ENCODE data around the gene NEBL.

NEBL gene

DNA sequence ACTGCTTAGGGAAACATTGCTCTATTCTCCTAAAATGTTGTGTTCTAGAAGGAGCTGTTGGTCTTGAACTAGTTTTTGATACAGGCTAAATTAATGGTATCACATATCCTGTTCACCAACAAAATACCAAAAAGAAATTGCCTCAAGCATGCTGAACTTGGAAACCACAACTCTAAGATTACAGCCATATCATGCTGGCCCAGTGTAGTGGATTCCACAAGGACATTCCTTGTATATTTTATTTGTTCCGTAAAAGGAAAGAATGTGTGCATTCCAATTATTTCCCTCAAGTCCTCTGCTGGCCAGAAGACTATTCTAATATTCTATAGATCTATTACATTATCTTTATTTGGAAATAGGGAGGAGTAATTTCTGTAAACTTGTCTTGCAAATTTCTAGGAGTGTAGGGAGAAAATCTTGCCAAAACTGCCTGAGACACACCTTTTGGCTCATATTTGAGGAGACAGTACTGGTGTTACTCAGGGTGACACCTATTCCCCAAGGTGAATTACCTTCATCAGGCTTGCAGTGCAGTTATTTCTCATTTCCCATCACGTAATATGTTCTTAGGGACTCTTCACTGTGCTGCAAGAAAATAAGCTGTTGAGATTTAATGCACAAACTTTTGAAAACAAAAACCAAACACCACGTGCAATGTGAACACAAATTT lies 1.9 kb upstream of the NEBL start:
- no peak for DNase-seq (ENCODE audit: low spot score)

DNA sequence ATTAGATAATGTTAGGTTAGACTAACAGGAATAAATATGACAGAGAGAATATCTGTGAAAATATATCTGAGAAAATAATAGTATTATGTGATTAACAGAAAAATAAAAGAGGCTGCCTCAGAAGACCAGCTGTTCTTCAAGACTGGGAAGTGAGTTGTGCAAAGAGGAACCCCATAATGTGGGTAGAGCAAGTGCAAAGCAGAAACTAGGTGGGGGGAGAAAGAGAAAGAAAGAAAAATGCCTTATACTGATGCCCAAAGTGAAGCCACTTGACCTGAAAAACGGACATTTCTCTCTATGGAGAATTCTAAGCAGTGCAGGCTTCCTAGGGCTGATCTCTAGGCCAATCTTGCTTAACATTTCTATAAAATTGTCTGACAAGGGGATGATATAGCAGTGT lies 3.8 kb downstream of the NEBL start:
- no peak for DNase-seq (ENCODE audit: low spot score)

DNA sequence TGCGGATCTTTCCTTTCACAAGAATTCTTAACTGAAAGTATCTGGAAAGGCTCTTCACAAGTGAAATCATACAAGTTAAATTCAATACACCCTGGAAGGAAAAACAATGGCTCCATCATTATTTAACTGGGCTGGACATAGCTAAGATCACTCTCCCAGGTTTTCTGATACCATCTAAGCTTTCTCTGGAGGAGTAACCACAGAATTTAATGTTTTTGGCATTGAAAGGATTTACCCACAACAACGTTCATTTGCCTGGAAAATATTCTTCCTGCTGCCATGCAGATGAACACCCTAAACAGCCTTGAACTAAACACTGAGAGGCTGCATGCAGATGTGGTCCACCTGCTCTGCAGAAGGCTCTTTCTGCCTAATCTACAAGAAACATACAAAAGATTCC lies 4.3 kb downstream of the NEBL start:
- no peak for DNase-seq (ENCODE audit: low spot score)

DNA sequence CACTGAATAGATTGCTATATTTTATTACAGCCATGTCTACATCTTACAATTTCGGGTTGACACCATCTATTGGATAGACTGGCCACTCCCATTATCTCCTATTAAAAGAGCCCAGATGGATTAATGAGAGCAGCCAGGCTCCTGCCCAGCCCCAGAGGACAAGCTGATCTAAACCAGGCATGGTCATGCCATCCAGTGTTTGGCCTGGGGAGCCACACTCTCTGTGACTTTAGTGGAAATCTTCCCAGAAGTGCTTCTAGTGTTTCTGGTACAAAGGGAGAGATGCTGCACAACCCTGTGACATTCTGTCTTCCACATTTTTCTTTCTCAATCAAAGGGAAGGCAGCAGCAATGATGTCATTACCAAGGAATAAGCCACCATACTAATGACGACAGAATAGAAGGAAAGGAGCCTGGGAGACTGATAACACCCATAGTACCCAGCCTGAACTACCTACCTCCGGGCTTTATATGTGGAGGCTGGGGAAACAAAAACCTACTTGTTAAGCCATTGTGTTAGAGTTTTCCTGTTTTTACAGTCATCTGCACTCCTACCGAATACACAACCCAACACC lies 5.0 kb downstream of the NEBL start:
- DNase-seq (ENCODE audit: low spot score): no peak

DNA sequence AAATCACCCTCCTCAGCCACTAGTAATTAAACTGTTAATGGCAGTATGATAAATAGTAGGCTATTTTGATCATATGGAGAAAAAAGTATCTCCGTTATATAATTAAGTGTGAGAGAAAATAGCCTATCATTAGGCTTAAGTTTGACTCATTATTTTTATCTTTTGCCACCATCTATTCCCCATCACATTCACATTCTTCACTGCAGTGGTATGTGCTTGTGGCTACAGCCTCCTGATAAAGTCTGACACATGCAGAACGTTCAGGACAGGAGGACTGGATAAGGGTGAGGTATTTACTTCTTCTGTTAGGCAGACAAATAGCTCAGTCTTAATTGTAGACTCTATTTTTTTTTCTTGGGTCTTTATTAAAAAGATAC lies 5.8 kb downstream of the NEBL start:
- no peak for DNase-seq (ENCODE audit: low spot score)

DNA sequence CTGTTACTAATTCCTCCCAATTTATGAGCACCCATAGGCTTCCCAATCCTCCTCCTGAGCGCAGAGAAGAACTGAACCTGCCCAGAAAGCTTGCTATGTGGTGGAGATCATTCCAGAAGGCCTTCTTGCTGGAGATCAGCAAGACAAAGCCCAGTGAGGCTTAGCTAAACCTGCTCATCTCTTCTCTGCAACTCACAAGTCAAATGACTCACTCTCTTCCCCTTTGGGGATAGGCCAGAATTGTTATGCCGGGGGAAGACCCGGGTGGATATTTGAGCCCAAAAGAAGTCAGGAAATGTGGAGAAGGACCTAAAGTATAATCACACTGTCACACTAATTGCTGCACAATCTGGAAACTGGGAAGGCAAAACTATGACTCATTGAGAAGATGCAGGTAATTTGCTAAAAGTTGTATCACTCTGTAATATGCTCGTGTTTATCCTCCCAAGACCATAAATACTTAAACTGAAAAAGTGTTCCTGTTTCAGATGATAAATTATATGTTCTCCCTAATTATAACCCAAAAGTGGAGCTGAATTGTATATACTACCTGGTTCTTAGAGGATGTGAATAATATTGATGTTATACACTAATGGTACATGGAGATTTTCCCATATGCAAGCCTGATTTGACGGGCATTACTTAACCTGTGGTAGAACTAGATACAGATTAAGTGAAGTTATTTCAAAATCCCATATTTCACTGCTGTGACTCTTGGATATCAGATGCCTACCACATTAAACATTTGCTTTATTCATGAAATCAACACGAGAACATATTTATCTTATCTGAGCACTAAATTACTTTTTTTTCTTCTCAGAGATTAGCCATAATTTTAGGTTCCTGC lies 6.4 kb downstream of the NEBL start:
- DNase-seq (ENCODE audit: low spot score): no peak

DNA sequence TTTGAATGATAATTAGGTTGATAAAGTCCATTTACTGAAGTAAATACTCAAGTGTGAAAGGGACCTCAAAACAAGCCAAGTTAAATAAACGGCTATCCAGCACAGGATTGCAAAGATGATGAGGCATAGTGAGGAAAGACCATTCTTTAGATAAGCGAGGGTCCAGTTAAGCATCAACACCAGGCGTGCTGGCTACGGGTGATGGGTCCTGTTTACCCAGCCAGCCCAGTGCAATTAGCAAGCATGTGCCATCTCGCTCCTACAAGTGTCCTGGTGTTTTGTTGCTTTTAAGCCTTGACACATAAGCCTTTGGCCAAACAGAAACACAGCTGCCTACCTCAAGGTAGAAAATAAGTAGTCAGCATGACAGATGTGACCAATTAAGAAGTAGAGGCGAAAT lies 7.1 kb downstream of the NEBL start:
- no peak for DNase-seq (ENCODE audit: low spot score)

DNA sequence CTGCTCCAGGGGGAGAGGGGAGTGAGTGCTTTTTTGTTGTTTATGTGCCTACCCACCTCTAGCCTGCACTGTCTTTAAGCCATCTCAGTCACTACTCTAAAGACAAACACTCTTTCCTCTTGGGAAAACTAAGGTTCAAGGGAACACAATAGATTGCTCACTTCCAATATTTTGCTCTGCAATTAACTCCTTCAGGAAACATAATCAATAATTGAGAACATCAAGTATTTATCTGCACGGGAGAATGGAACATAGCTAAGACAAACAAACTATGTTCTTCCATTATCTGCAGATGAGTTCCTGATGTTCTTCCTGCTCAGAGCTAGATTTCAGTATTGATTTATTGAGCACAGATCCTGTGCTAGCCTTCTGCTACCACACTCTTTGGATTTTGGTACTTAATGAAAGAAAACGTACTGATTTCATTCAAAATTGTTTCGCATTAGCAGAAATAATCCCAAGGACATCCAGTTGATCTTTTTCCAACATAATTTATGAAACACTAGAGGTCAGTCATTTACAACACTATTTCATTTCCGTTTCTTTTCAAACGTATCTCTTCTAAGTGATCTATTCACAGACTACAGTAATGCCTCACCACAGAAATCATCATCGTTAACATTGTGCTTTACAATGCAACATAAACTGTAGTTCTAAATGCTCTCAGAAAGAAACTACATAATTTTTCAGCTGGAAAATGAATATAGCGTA lies 8.3 kb downstream of the NEBL start:
- no peak for DNase-seq (ENCODE audit: low spot score)

DNA sequence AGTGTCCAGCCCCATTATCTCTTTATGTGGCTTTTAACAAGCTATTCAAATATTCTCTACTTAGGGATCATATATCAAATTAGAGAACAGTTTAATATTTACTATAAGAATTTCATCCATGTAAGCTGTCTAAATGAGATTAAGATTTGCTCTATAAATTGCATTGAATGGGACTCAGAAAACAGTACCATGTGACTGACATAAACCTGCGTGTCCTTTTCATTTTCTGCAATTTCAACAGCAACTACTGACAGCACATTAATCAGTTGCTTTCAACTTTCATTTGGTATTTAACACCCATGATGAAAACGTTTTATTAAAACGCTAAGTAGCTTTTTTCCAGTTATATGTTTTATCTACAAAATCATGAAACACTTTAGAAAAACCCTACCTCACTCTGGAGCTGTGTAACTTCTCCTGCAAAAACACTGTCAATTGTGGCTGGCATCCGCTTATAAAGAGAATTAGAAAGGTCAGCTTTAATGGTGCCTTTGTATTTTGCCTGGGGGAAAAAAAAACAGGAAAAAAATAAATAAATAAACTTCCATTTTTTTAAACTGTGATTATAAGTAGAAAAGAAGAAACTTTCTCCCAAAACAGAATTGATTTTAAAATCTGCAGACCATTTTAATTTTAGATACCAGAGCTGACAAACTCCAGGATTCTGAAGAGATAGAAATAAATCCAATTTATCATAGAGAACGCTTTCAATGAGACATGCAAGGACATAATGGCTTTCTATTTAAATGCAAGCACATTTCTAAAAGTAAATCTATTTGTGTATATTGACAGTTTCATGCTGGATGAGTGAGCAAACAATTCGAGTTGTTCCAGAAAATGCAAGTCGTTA lies 9.2 kb downstream of the NEBL start:
- no peak for DNase-seq (ENCODE audit: low spot score)

DNA sequence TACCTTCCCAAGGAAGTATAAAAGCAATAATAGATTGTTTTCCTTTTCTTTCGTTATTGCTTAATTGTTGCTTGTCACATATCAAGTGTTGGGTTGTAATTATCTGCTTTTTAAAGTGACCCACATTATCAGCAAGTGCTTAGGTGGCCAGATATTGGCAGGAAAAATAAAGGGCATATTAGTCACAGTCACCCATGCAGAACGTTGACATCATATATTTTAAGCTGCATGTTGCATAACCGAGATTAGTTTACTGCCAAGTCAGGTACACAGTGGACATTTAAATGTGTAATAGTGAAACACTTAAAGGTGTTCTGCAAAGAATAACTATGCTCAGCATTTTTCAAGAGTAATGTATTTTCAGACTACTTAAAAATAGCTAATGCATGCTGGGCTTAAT lies 11.4 kb downstream of the NEBL start:
- DNase-seq (ENCODE audit: low spot score): no peak

DNA sequence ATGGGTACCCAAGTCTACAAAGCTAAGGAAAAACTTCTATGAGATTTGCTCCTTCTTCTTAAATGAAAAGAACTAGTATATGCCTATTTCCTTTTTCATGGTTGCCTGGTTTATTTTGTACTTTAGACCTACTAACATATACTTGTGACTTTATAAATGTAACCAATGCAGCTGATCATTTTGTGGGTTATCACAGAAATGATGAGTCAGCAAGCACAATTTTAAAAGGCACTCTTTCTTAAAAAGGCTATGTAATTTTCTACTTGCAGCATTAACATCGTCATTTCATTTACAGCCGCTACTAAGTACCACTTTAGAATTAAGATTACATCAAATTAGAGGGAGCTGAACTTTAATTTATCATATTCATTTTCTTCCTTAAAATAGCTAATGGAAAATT lies 13.6 kb downstream of the NEBL start:
- no peak for DNase-seq (ENCODE audit: low spot score)

DNA sequence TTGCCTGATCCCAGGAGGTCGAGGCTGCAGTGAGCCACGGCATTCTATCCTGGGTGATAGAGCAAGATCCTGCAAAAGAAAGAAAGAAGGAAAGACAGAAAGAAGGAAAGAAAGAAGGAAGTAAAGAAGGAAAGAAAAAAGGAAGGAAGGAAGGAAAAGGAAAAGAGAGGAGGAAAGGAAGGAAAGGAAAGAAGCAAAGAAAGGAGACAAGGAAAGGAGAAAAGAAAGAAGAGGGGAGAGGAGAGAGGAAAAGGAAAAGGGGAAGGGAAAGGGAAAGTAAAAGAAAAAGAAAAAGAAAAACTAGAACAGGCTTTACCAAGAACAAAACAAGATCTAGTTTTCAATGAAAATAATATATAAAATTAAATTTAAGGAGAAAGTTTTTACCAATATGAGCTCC lies 15.0 kb downstream of the NEBL start:
- DNase-seq (ENCODE audit: low spot score): no peak

DNA sequence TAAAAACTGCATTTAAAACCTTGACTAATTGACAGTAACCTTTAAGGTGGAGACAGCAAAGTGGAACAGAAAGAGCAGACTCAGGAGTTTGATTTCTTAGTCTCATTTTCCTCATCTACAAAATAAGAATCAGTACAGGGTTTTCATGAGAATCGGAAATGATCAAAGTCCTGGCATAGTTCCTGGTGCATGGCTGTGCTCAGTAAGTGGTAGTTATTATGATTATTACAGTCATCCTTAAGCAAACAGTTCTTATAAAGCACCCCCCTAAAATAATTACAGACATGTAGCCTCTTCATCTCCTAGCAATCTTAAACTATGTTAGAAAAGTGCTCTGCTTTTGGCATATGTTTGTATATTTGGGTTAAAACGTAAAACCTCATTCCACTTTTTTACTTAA lies 18.0 kb downstream of the NEBL start:
- DNase-seq (ENCODE audit: low spot score): no peak

DNA sequence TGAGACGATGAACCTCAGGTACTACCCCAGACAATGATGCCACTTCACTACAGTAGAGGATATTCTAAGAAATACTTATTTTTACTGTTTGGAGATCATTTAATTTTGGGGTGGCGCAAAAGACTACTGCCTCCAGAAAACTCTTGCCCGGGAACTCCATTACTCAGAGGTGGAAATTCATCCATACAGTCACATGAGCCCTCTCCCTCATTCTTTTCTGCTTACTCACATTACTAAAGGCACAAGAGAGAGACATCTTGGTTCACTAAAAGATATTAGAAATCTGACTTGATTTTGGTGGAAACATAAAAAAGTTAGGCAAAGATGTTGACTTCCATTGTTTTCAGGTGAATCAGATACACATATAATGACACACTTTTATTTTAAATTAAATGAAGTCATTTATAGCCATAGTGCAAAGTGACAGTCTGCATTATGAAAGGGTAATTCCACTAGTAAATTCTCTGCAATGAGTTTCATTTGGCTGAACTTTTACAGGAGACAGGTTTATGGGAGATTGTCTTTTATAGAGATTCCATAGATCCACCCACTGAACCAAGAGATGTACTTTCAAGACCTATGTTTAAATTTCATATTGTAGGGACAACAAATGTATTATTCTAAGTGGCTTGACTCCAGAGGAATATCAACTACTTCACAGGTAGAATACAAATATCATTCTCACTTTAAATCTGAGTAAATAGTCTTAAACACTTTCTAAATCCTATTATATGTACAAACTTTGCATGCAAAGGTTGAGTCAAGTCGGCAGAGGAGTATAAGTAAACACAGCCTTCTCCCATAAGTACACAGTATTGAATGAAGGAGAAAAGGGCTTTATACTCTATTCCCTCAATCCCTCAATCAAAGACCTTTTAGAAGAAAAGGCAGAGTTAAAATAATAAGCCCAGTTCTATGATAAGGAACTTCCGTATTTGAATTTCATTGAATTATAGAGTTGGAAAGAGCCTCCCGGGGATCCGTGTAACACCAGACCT lies 18.8 kb downstream of the NEBL start:
- DNase-seq (ENCODE audit: low spot score): no peak

DNA sequence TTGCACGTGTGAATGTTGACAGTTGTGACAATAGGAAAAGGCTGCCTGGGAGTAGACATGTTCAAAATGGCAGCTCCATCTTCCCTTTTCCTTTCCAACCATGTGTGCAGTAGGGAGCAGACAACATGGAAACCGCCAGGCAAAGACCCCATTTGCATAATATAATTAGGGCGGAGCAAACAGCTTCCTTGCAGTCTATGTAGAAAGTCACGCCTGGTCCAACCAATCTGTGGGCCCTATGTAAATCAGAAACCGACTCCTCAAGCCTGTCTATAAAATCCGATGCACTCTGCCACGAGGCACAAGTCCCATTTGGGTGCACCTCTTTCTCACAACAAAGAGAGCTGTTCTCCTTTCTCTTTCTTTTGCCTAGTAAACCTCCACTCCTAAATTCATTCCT lies 19.6 kb downstream of the NEBL start:
- DNase-seq (ENCODE audit: low spot score): no peak

DNA sequence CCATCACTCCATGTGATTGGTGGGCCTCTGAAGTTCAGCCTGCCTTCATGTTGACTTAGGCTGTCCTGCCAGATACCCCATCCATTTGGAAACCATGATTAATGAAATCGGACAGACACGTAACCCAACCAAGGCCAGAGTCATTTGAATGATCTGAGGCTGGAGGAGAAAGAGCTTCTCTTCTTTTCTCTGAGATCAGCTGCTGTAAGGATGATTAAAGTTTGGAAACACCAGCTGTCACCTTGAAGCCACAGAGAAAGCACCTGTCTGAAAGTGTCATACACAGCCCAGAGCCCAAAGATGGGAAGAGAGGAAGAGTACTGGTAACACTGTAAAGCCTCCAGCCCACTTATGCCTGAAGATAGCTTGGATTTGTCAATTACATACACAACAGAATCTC lies 22.9 kb downstream of the NEBL start:
- DNase-seq (ENCODE audit: low spot score): no peak

DNA sequence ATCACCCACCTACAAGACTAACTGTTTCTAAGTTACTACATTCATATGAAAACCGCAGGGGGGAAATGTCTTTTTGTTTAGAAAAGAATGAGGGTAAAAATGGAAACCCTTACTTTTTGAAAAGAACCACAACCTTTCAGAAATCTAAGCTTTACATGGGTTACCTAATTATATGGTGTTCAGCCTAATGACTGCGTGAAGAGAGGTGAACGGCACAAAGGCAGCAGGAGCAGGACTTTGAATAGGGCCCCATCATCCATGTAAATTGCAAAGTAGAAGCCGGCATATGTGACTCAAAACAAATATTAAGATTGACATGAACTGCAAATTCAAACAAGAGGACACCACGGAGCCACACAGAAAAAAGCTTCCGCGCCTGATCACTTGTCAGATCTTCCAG lies 25.1 kb downstream of the NEBL start:
- DNase-seq (ENCODE audit: low spot score): no peak

DNA sequence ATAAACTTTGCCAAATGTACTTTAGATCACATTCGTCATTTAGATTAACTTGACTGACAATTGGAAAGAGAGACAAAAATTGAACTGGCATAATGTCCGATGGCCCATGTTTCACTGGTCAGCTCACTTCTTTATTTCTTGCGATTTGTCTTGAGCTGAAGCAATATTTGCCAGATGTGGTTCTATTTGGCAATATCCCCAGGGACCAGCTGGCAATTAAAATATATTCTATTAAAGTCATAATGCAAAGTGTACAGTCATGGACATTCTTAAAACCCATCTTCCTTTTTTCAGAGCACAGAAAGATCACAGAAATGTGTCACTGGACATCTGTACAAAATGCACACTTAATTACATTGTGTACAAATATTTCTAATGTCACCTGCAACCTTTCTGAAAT lies 26.3 kb downstream of the NEBL start:
- DNase-seq (ENCODE audit: low spot score): no peak

DNA sequence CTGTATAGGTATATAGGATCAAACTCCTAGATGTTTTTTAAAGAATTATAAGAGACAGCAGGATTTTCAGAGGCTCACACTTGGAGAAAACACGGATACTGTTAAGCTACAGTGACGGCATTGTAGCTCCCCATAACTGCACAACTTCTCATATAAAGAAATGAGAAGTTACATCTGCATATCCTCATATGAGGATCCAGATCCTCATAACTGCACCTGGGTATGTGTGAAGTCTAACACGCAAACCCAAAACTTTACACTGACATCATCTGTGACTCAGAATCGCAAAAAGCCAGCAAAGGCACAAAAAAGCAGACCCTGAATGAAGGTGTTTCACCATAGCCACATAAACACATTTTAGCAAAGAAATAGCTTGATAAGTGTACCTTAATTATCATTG lies 34.1 kb downstream of the NEBL start:
- no peak for DNase-seq (ENCODE audit: low spot score)

DNA sequence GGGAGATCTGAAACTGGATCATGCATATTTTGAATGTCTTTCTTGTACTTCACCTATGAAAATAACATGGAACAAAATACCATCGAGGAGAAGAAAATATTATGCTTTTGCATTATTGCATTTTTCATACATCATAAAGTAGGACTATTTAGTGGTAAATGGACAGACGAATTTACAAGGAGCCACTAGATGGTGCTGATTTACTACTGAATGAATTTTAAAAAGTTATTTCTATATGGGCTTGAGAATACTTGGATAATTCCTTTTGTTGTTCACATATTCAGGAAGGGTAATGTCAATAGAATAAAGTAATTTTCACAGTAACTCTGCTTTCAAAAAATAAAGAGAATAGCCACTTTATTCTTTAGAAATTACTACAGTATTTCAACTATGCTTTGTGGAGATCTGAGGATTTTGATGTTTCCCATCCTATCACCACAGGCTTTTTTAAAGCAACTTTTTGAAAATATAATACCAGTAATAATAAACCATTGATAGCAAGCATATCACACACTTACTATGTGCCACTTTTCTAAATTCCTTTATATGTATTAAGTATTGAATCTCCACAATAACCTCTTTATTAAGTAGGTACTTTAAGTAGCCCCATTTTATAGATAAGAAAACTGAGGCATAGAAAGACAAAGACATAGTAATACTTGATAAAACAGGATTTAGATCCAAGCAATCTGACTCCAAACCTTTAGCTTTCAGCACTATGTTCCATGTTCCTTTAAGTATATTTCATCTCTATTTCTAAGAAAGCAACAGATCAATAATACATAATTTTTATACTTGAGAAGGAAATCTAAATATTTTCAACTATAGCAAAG lies 38.6 kb downstream of the NEBL start:
- DNase-seq (ENCODE audit: low spot score): no peak
